ENCODE measurements around the gene PARD3B.

Gene PARD3B

GRCh38 chr2:205405752-205406151, 860.5 kb downstream of the PARD3B start:
- peak; percentile 80 for DNase-seq (ENCODE audit: low read depth)

- DNase-seq (ENCODE audit: low read depth) = peak; percentile 75
Observed at GRCh38 chr2:205407984-205408383, 862.7 kb downstream of the PARD3B start.

GRCh38 chr2:205408696-205409095, 863.4 kb downstream of the PARD3B start:
- DNase-seq (ENCODE audit: low read depth) = no peak

DNA sequence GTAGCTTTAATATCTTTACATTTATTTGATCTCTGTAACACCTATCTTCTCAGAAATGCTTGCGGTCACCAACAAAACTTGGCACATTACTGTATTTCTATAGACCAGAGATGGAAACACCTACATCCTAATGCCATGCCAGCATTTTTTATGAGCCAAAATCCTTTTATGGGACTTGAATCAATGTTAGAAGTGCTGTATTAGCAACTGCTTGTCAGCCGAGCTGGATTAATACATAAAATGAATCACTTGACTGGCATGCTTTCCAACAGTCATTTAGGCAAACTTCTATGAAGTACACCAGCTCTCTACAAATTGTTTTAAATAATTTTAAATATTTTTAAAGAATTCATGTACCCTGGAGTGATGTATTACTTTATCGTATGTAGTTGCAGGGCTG, 864.1 kb downstream of the PARD3B start:
- no peak for DNase-seq (ENCODE audit: low read depth)

GRCh38 chr2:205411558-205411957, 866.3 kb downstream of the PARD3B start:
- DNase-seq (ENCODE audit: low read depth) = peak; percentile 14

- DNase-seq (ENCODE audit: low read depth) = no peak
Observed at GRCh38 chr2:205424326-205424725, 879.1 kb downstream of the PARD3B start.

DNA sequence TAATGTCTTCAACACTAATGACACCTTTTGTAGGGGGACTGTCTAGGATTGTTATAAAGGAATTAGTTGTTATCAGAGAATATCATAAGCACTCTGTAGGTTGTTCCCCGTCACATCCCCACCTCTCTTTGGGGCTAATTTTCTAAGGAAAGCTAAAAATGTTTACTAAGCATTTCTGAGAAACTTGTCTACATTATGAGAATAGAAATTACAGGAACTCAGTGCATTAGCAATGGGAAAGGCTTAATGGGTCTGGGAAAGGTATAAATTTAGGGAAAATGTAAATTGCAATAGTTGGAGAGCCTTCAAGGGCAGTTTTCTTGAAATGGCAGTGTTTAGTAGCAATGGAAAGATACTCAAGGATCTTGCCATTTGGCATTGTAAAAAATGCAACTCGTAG, 879.8 kb downstream of the PARD3B start:
- DNase-seq (ENCODE audit: low read depth) = no peak

GRCh38 chr2:205427112-205427511, 881.8 kb downstream of the PARD3B start:
- peak; percentile 78 for DNase-seq (ENCODE audit: low read depth)

DNA sequence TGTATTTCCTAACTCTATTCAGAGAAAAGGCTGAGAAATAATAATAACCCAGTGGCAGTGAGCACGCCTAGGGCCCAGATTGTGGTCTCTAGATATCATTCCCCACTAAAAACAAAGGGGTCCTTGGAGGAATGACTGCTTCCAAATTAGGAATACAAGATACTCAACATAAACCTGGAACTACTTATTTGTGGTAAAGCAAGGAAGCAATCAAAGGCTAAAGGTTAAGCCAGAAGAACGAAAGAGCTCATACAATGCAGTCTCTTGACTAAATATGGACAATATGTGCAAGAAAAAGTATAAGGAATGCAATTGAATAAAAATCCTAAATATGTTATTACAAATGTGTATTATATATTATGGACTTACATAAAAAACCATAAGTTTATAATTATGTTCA, 883.5 kb downstream of the PARD3B start:
- no peak for DNase-seq (ENCODE audit: low read depth)

DNA sequence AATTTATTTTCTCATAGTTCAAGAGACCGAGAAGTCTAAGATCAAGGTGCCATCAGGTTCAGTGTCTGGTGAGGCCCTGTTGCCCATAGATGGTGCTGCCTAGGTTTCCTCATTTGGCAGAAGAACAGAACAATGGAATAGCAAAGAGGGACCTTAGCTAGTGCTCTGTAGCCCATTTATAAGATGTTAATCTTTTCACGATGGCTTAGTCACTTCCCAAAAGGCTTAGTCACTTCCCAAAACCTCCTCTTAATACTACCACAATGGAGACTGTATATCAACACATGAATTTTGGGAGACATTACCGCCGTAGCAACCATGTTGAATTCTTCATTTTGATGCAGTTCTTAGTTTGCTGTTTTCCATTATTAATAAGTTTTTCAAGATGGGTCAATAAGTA, 890.7 kb downstream of the PARD3B start:
- no peak for DNase-seq (ENCODE audit: low read depth)

DNA sequence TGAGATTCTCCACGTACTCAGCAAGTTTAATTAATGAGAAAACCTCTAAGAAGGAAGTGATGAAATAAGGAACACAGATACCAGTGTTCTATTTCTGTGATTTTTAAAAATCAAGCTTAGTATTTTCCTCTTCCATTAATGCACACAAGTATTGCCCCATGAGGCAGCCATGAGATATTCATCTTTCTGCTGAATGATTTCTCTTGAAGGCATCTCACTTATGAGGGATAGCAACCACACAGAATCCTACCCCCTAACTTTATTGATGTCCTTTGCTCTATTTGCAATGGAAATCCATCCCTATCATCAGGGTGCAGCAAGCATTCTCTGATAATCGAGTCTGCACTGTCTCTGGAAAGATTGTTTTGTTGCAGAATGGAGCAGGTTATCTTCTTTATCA, 893.0 kb downstream of the PARD3B start:
- no peak for DNase-seq (ENCODE audit: low read depth)

DNA sequence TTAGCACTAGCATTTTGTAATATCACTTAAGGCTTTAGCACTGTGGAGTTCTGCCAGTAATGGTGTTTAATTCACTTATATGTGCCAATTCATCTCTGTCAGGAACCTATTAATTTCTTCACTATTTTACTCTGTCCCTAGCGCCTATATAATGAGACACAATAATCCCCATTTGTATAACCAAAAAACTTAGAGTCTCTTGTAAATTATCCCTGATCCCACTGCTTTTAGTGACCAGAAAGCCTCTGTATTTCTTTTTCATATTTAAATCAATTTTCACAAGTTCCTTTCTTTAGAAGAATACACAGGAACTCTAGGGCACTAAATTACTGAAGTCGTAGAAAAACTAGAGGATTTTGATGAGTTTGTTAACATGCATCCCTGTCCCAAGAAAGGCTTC, 894.3 kb downstream of the PARD3B start:
- DNase-seq (ENCODE audit: low read depth) = no peak

DNA sequence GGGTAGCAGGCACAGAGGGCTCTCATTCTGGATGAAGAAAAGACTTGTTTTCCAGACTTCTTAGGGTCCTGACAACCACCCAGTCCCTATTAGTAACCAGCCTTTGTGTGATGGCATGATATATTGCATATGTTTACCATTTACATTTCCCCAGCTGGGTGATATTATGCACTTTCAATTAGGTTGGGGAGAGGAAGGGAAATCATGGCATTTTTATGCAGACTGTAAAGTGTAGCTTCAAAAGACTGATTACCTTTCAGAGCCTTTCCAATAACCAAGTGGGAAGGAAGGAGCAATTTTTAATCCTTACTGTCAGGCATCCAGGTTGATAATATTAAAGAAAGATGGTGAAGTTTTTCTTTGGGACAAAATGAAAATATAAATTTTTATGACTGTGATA, 896.2 kb downstream of the PARD3B start:
- DNase-seq (ENCODE audit: low read depth) = no peak

- DNase-seq (ENCODE audit: low read depth) = no peak
Observed at GRCh38 chr2:205448189-205448588, 902.9 kb downstream of the PARD3B start.

GRCh38 chr2:205451901-205452512, 906.7 kb downstream of the PARD3B start:
- DNase-seq (ENCODE audit: low read depth) = no peak

DNA sequence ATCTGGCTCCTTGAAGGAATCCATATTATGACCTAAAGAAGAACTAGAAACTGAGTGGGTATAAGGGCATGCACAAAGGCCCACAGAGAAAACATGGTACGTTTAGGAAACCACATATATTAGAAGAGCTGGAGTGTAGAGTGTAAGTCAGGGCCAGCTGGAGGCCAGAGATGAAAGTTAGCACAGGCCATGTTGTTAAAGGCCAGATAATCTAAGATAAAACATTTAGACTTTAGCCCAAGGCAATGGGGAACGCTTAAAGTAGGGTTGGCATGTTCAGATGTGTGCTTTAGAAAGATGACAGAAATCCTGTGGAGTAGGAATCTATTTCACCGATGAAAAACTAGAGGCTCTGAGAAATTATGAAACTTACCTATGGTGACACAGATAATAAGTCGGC, 907.9 kb downstream of the PARD3B start:
- no peak for DNase-seq (ENCODE audit: low read depth)

GRCh38 chr2:205456682-205457081, 911.4 kb downstream of the PARD3B start:
- no peak for DNase-seq (ENCODE audit: low read depth)

- no peak for DNase-seq (ENCODE audit: low read depth)
Observed at GRCh38 chr2:205460217-205460616, 914.9 kb downstream of the PARD3B start.

GRCh38 chr2:205461169-205461568, 915.9 kb downstream of the PARD3B start:
- DNase-seq (ENCODE audit: low read depth) = no peak

- peak; percentile 48 for DNase-seq (ENCODE audit: low read depth)
Observed at GRCh38 chr2:205461678-205462665, 916.7 kb downstream of the PARD3B start.

DNA sequence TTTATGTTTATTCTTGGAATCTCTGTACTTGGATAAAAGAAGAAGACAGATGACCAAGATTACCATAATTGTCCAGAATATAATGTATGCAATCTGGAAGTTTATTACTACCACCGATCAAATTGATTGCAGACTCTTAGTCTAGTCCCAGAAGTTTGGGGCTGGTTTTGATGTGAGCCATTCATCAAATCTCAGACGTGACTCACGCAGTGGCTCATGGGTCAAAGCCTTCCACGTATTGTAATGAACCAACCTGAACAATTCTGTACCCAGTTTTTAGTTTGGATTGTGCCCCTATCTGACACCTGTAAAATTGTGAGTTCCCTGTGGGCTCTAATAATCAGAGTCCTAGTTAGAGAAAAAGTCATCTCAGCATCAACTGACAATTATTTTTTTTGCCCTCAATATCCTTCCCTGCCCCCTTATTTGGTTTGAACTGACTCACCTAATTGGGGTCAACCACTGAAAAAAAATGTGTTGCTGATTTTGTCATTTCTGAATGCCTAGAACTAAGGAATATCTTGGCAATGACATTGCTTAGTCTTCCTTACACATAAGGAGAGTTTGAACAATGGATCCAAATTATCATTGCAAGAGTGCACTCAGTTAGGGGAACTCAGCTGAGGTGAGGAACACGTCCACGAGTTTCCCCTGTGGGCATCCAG, 917.5 kb downstream of the PARD3B start:
- DNase-seq (ENCODE audit: low read depth) = no peak

DNA sequence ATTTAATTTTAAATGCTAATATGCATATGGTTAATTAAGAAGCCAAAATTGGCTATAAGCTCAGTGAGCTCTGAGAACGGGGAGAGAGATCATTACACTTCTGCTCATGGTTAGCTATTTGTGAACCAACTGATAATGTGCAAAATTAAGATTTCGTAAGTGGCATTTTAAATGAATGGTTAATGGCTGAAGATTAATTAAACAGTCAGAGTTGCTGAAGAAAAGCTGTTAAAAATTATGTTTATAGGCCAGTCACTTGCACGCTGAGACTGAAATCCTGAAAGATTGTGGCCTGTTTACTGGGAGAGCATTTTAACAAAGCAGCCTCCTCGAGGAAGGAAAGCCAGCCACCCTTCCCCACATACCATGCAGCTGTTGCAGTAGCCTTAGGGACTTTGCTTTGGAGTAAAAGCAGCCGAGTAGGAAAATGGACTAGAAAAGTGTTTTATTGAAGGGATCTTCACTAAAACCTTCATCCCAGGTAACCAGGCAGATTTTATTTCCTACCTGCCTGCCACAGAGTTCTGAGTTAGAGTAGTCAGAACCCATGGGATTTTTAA, 918.3 kb downstream of the PARD3B start:
- DNase-seq (ENCODE audit: low read depth) = no peak

GRCh38 chr2:205464681-205465080, 919.4 kb downstream of the PARD3B start:
- DNase-seq (ENCODE audit: low read depth) = no peak
